Mucosa of rectum (tissue), 2 donors: ENCODE measurements around the gene C2CD4C.
"Not testable (repeated sequence)": the region's sequence is repeated elsewhere in the genome, so short reads cannot be mapped to it uniquely, and the experiment has no call there.

Source experiments
- H3K27ac ChIP-seq, 2 donors: one replicate each; pipeline ENCODE4 v1.7.0; 2013; ENCODE audit warnings: inconsistent platforms in 2 of 2, low read depth in 2 of 2, low read length in 2 of 2
- H3K27me3 ChIP-seq, 2 donors: one replicate each; pipeline ENCODE4 v1.7.0; 2013; ENCODE audit warnings: low read length in 2 of 2; ENCODE audit not compliant: control insufficient read depth in 2 of 2, insufficient read depth in 2 of 2
- H3K36me3 ChIP-seq, 2 donors: one replicate each; pipeline ENCODE4 v1.7.0; 2013; ENCODE audit warnings: low read length in 2 of 2; ENCODE audit not compliant: control insufficient read depth in 2 of 2, insufficient read depth in 2 of 2
- H3K4me1 ChIP-seq, 2 donors: one replicate each; pipeline ENCODE4 v1.7.0; 2013; ENCODE audit warnings: low read length in 2 of 2, mild to moderate bottlenecking in 1 of 2; ENCODE audit not compliant: control insufficient read depth in 2 of 2, insufficient read depth in 2 of 2
- H3K4me3 ChIP-seq, 2 donors: one replicate each; pipeline ENCODE4 v1.7.0; 2013; ENCODE audit warnings: low read length in 2 of 2
- H3K9ac ChIP-seq, 2 donors: one replicate each; pipeline ENCODE4 v1.7.0; 2013; ENCODE audit warnings: low read length in 2 of 2, low read depth in 1 of 2, mild to moderate bottlenecking in 1 of 2
- H3K9me3 ChIP-seq, 2 donors: one replicate each; pipeline ENCODE4 v1.7.0; 2013; ENCODE audit warnings: low read length in 2 of 2; ENCODE audit not compliant: control insufficient read depth in 2 of 2
- donor health status: healthy.
- donor health status: Normal muscosa, but diverticular disease.

C2CD4C gene

GRCh38 chr19:426725-427445, 17.9 kb upstream of the C2CD4C start:
- H3K4me3 ChIP-seq, result no peak overlapping the region
- no peaks in the 10 kb centered on the region for H3K36me3 ChIP-seq
- H3K9ac ChIP-seq, result no peak overlapping the region
- H3K9me3 ChIP-seq, result no peaks in the 10 kb centered on the region
- H3K4me1 ChIP-seq, result no peaks in the 10 kb centered on the region
- H3K27me3 ChIP-seq, result no peaks in the 10 kb centered on the region
- no peak overlapping the region for H3K27ac ChIP-seq

- Histone ChIP-seq H3K4me3 (no peak overlapping the region), H3K27ac (no peak overlapping the region), H3K36me3 (no peaks in the 10 kb centered on the region), H3K27me3 (no peaks in the 10 kb centered on the region), H3K9ac (no peak overlapping the region), H3K4me1 (no peaks in the 10 kb centered on the region), H3K9me3 (no peaks in the 10 kb centered on the region)
These were observed 16.1 kb upstream of the C2CD4C start for GRCh38 chr19:425056-425455.

DNA sequence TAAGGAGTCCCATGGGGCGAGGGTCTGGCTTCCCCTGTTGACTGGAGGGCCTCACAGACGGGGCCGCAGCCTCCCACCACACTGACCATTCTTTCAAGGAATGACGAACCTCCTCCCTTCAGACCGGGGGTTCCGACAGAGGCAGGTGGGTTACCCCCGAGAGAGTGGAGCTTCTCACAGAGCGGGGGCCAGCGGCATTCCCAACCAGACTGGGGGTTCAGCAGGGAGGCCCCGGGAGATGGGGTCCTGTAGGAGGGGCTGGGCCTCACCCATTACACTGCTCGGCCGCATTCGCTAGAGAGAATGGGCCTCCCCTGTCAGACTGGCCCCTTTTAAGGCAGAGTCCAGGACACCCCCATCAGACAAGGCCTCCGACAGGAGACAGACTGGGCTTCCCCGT, 15.6 kb upstream of the C2CD4C start:
- no peaks in the 10 kb centered on the region for H3K36me3 ChIP-seq
- no peaks in the 10 kb centered on the region for H3K9me3 ChIP-seq
- no peak overlapping the region for H3K9ac ChIP-seq
- H3K27ac ChIP-seq, result no peak overlapping the region
- no peaks in the 10 kb centered on the region for H3K4me1 ChIP-seq
- H3K4me3 ChIP-seq, result no peak overlapping the region
- no peaks in the 10 kb centered on the region for H3K27me3 ChIP-seq

GRCh38 chr19:423691-424466, 14.9 kb upstream of the C2CD4C start:
- Histone ChIP-seq H3K27me3 (no peaks in the 10 kb centered on the region), H3K4me3 (no peak overlapping the region), H3K27ac (no peak overlapping the region), H3K4me1 (no peaks in the 10 kb centered on the region), H3K9ac (no peak overlapping the region), H3K9me3 (no peaks in the 10 kb centered on the region), H3K36me3 (no peaks in the 10 kb centered on the region)

GRCh38 chr19:422917-423226, 13.9 kb upstream of the C2CD4C start:
- not testable (repeated sequence) for H3K9me3 ChIP-seq, H3K4me3 ChIP-seq, H3K36me3 ChIP-seq, H3K4me1 ChIP-seq, H3K9ac ChIP-seq, H3K27ac ChIP-seq, H3K27me3 ChIP-seq

GRCh38 chr19:422213-422916, 13.4 kb upstream of the C2CD4C start:
- H3K9ac ChIP-seq, result no peak overlapping the region
- no peaks in the 10 kb centered on the region for H3K9me3 ChIP-seq
- no peaks in the 10 kb centered on the region for H3K36me3 ChIP-seq
- H3K27me3 ChIP-seq, result no peaks in the 10 kb centered on the region
- H3K4me1 ChIP-seq, result no peaks in the 10 kb centered on the region
- H3K4me3 ChIP-seq, result no peak overlapping the region
- H3K27ac ChIP-seq, result no peak overlapping the region

DNA sequence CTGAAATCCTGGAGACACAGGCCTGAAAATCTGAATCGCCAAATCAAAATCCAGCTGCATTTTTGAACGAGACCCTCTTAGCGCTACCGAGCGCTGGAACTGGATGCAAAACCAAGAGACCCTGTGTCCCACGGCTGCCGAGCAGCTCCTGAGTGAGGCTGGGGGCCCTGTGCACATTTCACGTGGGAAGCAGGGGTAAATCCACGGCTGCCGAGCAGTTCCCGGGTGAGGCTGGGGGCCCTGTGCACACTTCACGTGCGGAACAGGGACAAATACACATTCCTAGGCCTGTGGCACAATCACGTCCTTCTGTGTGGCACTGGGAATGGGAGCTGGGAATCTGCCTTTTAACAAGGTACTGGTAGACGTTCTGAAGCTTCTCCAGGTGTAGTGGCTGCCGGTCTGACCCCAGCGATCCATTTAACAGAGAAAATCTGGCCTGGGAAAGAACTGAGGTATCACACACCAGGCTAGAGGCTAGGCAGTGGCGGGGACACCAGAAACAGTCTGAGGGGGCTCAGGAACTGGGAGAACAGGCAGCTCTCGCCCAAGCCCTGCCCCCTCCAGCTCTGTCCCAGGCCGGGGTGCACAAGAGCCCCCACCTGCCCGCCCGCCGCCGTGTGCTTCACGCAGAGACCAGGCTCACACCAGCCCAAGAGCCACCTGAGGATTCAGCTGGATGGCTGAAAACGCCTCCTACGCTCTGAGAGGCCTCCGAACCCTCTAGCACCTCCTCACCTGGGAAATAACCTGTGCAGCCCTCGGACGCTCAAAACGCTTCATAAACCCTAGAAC, 11.0 kb upstream of the C2CD4C start:
- Histone ChIP-seq H3K4me3 (no peak overlapping the region), H3K9me3 (no peaks in the 10 kb centered on the region), H3K4me1 (no peaks in the 10 kb centered on the region), H3K36me3 (no peaks in the 10 kb centered on the region), H3K27me3 (no peaks in the 10 kb centered on the region), H3K27ac (no peak overlapping the region), H3K9ac (no peak overlapping the region)

DNA sequence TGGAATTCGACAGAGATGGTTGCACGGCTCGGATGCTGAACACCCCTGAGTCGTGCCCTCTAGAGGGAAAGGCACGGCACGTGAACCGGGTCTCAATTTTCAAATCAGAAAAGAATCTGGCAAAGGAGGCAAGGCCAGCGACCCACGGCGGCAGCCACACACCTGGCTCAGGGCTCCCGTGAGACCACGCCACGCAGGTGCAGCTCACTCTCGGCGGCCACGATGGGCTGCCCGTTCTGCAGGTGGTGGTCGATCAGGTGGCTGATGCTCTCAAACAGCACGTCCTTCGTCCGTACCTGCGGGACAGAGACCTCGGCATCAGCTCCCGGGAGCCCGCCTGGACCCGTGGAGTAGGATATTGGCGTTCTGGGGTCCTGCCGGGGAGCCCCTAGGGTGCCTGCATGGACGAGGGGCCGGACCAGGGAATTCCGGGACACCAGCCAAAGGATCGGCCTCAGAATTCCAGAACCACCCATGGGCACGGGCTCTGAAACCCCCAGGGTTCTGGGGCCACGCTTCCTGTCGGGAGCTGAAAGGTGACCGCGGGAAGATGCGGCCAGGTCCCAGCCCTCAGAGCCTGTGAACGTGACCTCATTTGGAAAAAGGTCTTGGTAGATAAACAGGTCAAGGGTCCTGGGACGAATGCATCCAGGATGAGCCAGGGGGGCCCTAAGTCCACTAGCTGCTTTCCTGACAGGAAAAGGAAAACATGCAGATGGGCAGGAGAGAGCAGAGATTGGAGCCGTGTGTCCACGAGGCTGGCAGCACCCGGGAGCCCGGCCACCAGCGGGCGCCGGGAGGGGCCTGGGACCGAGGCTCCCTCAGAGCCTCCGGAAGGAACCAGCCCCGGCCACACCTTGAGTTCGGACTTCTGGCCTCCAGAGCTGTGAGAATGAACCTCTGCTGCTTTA, 10.1 kb upstream of the C2CD4C start:
- H3K27me3 ChIP-seq, result no peaks in the 10 kb centered on the region
- H3K9ac ChIP-seq, result no peak overlapping the region
- H3K27ac ChIP-seq, result no peak overlapping the region
- no peaks in the 10 kb centered on the region for H3K9me3 ChIP-seq
- no peak overlapping the region for H3K4me3 ChIP-seq
- no peaks in the 10 kb centered on the region for H3K4me1 ChIP-seq
- no peaks in the 10 kb centered on the region for H3K36me3 ChIP-seq

DNA sequence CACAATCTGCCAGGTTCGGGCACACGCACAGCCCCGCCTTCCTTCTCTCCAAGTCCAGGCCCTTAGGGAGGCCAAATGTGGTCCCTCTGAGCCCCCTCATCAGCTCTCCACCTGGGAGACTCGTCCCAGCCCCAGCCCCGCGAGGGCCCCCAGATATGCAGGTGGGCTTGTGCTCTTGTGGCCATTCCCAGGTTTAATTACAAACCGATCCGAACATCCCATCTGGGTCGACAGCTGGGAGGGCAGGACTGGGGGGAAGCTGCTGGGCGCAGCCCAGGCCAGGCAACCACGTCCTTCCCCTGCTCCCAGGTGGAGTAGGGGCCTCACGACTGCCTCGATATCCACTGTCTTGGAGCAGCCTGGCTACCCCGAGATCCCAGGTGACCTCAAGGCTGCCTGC, 7.5 kb upstream of the C2CD4C start:
- no peak overlapping the region for H3K27ac ChIP-seq
- no peaks in the 10 kb centered on the region for H3K36me3 ChIP-seq
- H3K4me1 ChIP-seq, result no peaks in the 10 kb centered on the region
- no peak overlapping the region for H3K4me3 ChIP-seq
- no peaks in the 10 kb centered on the region for H3K9me3 ChIP-seq
- H3K9ac ChIP-seq, result no peak overlapping the region
- H3K27me3 ChIP-seq, result peaks cover 0 to 7% of the 10 kb centered on the region in 2 donors
